GM12872 (cell line): ENCODE results near the gene CTU1.

Experiments
- CTCF ChIP-seq: IDR thresholded peaks from 3 replicates; pipeline ENCODE4 v1.5.1; 2011; ENCODE audit warnings: low read depth, mild to moderate bottlenecking, low read length, moderate library complexity; ENCODE audit not compliant: insufficient read depth

The CTU1 gene

GRCh38 chr19:51090471-51090870 lies 17.7 kb downstream of the CTU1 start:
- no peak for TF ChIP-seq CTCF

- no peak for TF ChIP-seq CTCF
Measured at GRCh38 chr19:51089786-51090185, 18.4 kb downstream of the CTU1 start.

GRCh38 chr19:51086153-51086850 lies 21.9 kb downstream of the CTU1 start:
- no peak for TF ChIP-seq CTCF

GRCh38 chr19:51084505-51084904 lies 23.7 kb downstream of the CTU1 start:
- no peak for TF ChIP-seq CTCF

- no peak for TF ChIP-seq CTCF
Measured at GRCh38 chr19:51083783-51084182, 24.4 kb downstream of the CTU1 start.

GRCh38 chr19:51083181-51083580 lies 25.0 kb downstream of the CTU1 start:
- TF ChIP-seq CTCF: no peak

- no peak for TF ChIP-seq CTCF
Measured at GRCh38 chr19:51082611-51083010, 25.6 kb downstream of the CTU1 start, which contains the start of gene KLK14. Gene KLK14 (minus strand): TSS chr19:51082887. CDS start chr19:51082614, 273 bp downstream.
